GM18951 (cell line): Measurements from ENCODE around the gene IQSEC3.
"Not testable (repeated sequence)": the region's sequence is repeated elsewhere in the genome, so short reads cannot be mapped to it uniquely, and the experiment has no call there.

Source experiments
- POLR2A ChIP-seq: IDR thresholded peaks from 4 replicates; pipeline ENCODE4 v1.6.1; 2011; ENCODE audit warnings: mild to moderate bottlenecking; ENCODE audit not compliant: insufficient read length, insufficient read depth; ENCODE audit errors: extremely low read depth
- in situ Hi-C: fragments of 300-500 bp; cut with MboI; formaldehyde crosslinking; loops from one replicate; pipeline ENCODE4 v1.12.0; 2022; ENCODE audit warnings: low sequenced_read_pairs, mixed read lengths, inconsistent platforms; ENCODE audit not compliant: unreplicated experiment

Gene IQSEC3

GRCh38 chr12:177336-177979 is 110.9 kb downstream of the IQSEC3 start:
- in situ Hi-C loops = no loop called here
- no peak for TF ChIP-seq POLR2A

GRCh38 chr12:177980-178828 is 111.6 kb downstream of the IQSEC3 start:
- TF ChIP-seq POLR2A = no peak
- in situ Hi-C loops = no loop called here

GRCh38 chr12:178829-179109 is 112.2 kb downstream of the IQSEC3 start:
- no peak for TF ChIP-seq POLR2A

GRCh38 chr12:179131-179884 is 112.7 kb downstream of the IQSEC3 start:
- TF ChIP-seq POLR2A = no peak
- in situ Hi-C loops = no loop called here

More at GRCh38 chr12:178829-179109, 112.2 kb downstream of the IQSEC3 start:
- in situ Hi-C loops = no loop called here

- in situ Hi-C loops = no loop called here
- TF ChIP-seq POLR2A = no peak
Observed at GRCh38 chr12:179885-180284, 113.3 kb downstream of the IQSEC3 start.

- in situ Hi-C loops = no loop called here
- TF ChIP-seq POLR2A = no peak
Observed at GRCh38 chr12:180445-180844, 113.9 kb downstream of the IQSEC3 start.

- TF ChIP-seq POLR2A = no peak
- in situ Hi-C loops = no loop called here
Observed at GRCh38 chr12:181921-182320, 115.4 kb downstream of the IQSEC3 start.

GRCh38 chr12:182381-182892 is 115.9 kb downstream of the IQSEC3 start:
- in situ Hi-C loops = no loop called here
- TF ChIP-seq POLR2A = no peak

GRCh38 chr12:184811-185575 is 118.4 kb downstream of the IQSEC3 start:
- TF ChIP-seq POLR2A = no peak

GRCh38 chr12:185576-185955 is 119.0 kb downstream of the IQSEC3 start:
- in situ Hi-C loops = no loop called here
- TF ChIP-seq POLR2A = no peak

More at GRCh38 chr12:184811-185575, 118.4 kb downstream of the IQSEC3 start:
- in situ Hi-C loops = no loop called here

GRCh38 chr12:186006-186625 is 119.5 kb downstream of the IQSEC3 start:
- in situ Hi-C loops = no loop called here

GRCh38 chr12:187986-188909 is 121.7 kb downstream of the IQSEC3 start:
- in situ Hi-C loops = not testable (repeated sequence)

More at GRCh38 chr12:186006-186625, 119.5 kb downstream of the IQSEC3 start:
- TF ChIP-seq POLR2A = no peak
